Measurements from ENCODE around the gene ZNF763.

DNA sequence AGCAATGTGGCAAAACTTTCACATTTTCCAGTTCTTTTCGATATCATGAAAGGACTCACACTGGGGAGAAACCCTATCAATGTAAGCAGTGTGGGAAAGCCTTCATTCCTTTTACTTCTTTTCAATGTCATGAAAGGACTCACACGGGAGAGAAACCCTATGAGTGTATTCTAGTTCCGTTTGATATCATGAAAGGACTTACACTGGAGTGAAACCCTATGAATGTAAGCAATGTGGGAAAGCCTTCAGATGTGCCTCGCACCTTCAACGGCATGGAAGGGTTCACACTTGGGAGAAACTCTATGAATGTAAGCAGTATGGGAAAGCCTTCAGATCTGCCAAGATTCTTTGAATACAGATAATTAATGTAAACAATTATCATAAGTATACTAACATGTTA is 14.5 kb upstream of the ZNF763 start:
- TF ChIP-seq CTCF (IDR thresholded peaks at IDR 0.05) = no peak
- TF ChIP-seq POLR2A (IDR thresholded peaks at IDR 0.05) = no peak
